ENCODE results near the gene MT2A.
A peak's percentile ranks its signal among the peaks of the same experiment; 100 is the strongest.

MT2A gene

DNA sequence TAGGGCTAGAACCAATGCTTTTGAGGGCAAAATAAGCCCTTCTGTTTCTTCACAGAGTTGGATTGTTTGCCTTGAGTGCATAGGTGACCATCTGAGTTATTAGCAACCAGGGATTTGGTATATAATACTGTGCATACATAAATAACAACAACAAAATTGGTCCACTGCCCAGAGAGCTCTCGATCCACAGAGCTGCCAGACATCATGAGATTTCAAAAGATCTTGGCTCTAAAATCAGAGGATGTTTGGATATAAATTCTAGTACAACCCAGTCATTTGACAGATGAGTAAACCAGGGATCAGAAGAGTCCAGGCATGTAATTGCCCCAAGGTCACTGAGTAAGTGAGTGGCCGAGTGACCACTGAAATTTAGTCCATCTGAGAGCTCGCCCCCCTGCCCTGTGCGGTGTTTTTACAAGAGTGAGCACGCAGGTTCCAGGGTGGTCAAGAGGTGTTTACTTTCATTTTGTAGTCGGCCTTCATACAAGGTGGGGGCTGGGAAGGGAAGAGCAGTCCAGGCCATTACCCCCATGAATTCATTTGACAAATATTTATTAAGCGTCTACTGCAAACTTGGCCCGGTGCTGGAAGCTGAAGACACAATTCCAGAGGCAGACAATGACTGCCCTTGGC, 1.8 kb upstream of the MT2A start:
- H4K20me1 ChIP-seq: 0 out of 22 replicates have a peak, but pooled peaks cover 0 to 6% (median 0%) of the 10 kb centered on the region in 11 experiments
- TF ChIP-seq Cebpa-rat (IDR thresholded peaks at IDR 0.05): no peak
- H3K27me3 ChIP-seq: no peaks in the 10 kb centered on the region
- peaks cover 40 to 53% (median 47%) of the 10 kb centered on the region in 10 experiments for H3K4me1 ChIP-seq
- H3K27ac ChIP-seq: peak overlapping the region in 3 of 11 experiments; percentile 3 to 78 (median 54); a peak in 3 of 22 replicates
- H3K9ac ChIP-seq: no peak overlapping the region
- no peak overlapping the region for H3K4me3 ChIP-seq
- H3K36me3 ChIP-seq: no peaks in the 10 kb centered on the region
- H3K9me3 ChIP-seq (replicated peaks in 1 of 11): no peaks in the 10 kb centered on the region
- peak overlapping the region; percentile 96 to 100 (median 99); a peak in 21 of 22 replicates for H3K4me2 ChIP-seq

DNA sequence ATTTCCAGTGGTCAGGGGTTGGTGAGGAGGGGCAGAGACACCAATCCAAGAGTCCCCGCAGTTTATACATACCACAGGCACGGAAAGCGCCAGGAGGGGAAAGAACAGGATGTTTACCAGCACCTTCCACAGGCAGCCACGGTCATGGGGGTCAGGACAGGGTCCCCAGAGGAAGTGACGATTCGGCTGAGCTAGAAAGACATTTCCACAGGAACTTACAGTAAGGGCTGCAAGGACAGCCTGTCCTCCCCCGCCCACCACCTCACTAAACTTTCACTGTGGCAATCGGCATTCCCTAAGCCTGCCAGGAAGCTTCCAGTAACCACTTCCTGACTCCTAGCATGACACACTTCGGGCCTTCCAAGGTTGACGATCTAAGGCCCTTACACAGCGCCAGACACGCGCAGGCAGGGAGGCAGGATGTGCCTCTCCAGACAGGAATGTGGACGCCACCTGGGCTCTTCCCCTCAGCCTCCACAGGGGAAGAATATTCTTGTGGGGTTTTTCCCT, 1.2 kb upstream of the MT2A start:
- Histone ChIP-seq H3K4me2 (peak overlapping the region; percentile 96 to 100 (median 99)), H3K9ac (peak overlapping the region in 1 of 11 experiments; percentile 71; a peak in 1 of 22 replicates), H3K27ac (peak overlapping the region in 5 of 11 experiments; percentile 3 to 78 (median 70); a peak in 7 of 22 replicates), H3K36me3 (no peaks in the 10 kb centered on the region), H4K20me1 (0 out of 22 replicates have a peak, but pooled peaks cover 0 to 6% (median 0%) of the 10 kb centered on the region in 11 experiments), H3K4me3 (no peak overlapping the region), H3K27me3 (no peaks in the 10 kb centered on the region), H3K4me1 (peaks cover 42 to 54% (median 48%) of the 10 kb centered on the region in 10 experiments), H3K9me3 (replicated peaks in 1 of 11) (no peaks in the 10 kb centered on the region)
- no peak for TF ChIP-seq Cebpa-rat (IDR thresholded peaks at IDR 0.05)

DNA sequence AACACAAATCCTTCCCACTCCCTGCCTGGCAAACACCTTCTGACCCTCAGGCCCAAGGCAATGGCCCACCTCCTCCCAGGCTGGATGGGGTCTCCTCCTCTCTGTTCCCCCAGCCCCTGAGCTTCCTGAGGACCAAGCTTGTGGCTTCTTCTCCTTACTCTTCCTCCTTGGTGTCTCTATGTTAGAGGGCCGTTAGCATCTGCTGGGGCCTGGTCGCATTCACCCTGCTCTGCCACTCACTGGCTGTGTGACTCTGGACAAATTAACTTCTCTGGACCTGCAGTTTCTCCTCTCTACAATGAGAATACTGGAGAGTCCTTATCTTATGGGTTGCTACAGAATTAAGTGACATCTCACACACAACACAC, 725 bp upstream of the MT2A start:
- peak overlapping the region in 10 of 11 experiments; percentile 7 to 76 (median 68); a peak in 13 of 22 replicates for H3K9ac ChIP-seq
- peak overlapping the region in 8 of 10 experiments; percentile 58 to 73 (median 66); a peak in 10 of 20 replicates for H3K4me3 ChIP-seq
- H3K9me3 ChIP-seq (replicated peaks in 1 of 11): no peaks in the 10 kb centered on the region
- H3K27me3 ChIP-seq: no peaks in the 10 kb centered on the region
- H3K27ac ChIP-seq: peak overlapping the region in 9 of 11 experiments; percentile 42 to 78 (median 61); a peak in 15 of 22 replicates
- H3K4me2 ChIP-seq: peak overlapping the region; percentile 96 to 100 (median 99)
- H3K4me1 ChIP-seq: peaks cover 42 to 54% (median 48%) of the 10 kb centered on the region in 10 experiments
- H4K20me1 ChIP-seq: 0 out of 22 replicates have a peak, but pooled peaks cover 0 to 6% (median 0%) of the 10 kb centered on the region in 11 experiments
- no peaks in the 10 kb centered on the region for H3K36me3 ChIP-seq
- no peak for TF ChIP-seq Cebpa-rat (IDR thresholded peaks at IDR 0.05)

DNA sequence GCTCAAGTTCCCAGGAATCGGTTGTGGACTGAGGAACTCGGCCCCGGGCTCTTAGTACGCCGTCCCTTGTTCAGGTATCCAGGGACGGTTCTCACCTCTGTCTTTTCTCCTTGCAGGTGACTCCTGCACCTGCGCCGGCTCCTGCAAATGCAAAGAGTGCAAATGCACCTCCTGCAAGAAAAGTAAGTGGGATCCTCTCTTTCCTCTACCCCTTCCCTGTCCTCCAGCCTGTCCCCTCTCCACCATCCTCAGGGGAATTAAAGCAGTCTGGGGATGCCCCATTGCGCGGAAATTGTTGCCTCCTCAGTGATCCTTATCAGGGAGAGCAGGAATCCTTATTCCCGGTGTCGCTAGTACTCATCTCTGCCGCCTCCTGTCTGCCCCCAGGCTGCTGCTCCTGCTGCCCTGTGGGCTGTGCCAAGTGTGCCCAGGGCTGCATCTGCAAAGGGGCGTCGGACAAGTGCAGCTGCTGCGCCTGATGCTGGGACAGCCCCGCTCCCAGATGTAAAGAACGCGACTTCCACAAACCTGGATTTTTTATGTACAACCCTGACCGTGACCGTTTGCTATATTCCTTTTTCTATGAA, 585 bp downstream of the MT2A start:
- Histone ChIP-seq H3K36me3 (no peaks in the 10 kb centered on the region), H3K9me3 (replicated peaks in 1 of 11) (no peaks in the 10 kb centered on the region), H4K20me1 (0 out of 22 replicates have a peak, but pooled peaks cover 0 to 6% (median 0%) of the 10 kb centered on the region in 11 experiments), H3K27ac (peak overlapping the region in 8 of 11 experiments; percentile 8 to 81 (median 66); a peak in 9 of 22 replicates), H3K4me1 (peaks cover 42 to 54% (median 48%) of the 10 kb centered on the region in 10 experiments), H3K9ac (peak overlapping the region; percentile 51 to 76 (median 68); a peak in 21 of 22 replicates), H3K4me2 (peak overlapping the region; percentile 96 to 100 (median 99)), H3K4me3 (peak overlapping the region; percentile 58 to 73 (median 64)), H3K27me3 (no peaks in the 10 kb centered on the region)
- TF ChIP-seq Cebpa-rat (IDR thresholded peaks at IDR 0.05): no peak

DNA sequence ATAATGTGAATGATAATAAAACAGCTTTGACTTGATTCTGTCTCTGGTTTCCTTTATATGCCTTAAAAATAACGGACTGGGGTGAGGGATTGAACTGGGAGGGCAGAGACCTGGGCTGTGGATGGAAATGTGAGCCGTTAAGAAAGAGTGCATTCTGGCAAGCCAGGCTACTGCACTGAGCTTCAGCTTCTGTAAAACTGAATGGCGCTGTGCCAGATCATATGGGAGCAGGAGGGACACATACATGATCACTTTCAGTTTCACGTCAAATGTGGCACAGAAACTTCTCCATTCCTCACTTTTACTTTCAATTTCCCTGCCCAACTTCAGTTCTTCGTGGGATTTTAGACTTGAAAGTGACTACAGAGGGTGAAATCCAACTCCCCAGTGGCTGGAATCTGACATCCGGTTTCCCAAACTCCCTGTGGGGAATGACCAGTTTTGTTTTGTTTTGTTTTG, 1.1 kb downstream of the MT2A start:
- no peak for TF ChIP-seq Cebpa-rat (IDR thresholded peaks at IDR 0.05)
- Histone ChIP-seq H3K9ac (peak overlapping the region; percentile 51 to 76 (median 68); a peak in 20 of 22 replicates), H3K27me3 (peaks cover 0 to under 1% (median 0%) of the 10 kb centered on the region in 11 experiments; a peak in 1 of 22 replicates), H3K27ac (peak overlapping the region; percentile 12 to 81 (median 58); a peak in 16 of 22 replicates), H3K4me3 (peak overlapping the region; percentile 58 to 73 (median 64)), H3K36me3 (no peaks in the 10 kb centered on the region), H3K4me2 (peak overlapping the region; percentile 96 to 100 (median 99)), H3K4me1 (peaks cover 42 to 54% (median 48%) of the 10 kb centered on the region in 10 experiments), H3K9me3 (replicated peaks in 1 of 11) (no peaks in the 10 kb centered on the region), H4K20me1 (0 out of 22 replicates have a peak, but pooled peaks cover 0 to 6% (median 0%) of the 10 kb centered on the region in 11 experiments)

DNA sequence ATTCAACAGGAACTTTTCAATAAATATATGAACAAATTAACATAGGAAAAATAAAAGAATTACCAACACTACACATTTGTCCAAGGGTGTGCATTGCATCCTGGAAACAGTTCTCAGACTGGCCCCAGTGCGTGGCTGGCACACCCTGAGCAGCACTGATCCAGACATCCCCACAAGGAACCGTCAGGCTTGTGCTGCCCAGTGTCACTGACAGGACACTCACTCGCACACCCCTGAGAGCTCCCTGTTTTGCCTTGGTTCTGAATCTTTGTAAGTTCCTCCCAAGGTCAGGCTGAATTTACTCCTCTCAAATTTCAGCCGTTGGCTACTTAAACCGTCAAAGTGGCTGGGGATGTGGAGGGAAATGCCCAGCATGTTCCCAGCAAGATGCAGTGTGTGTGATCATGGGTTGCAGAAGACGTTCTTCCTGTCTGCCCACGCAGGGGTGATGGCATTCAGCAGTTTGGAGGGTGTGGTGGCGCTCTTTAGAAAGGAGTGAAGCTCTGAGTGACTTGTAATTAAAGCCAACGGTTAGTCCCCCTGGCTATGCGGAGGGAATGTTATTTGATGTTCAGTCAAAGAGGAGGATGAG, 1.7 kb downstream of the MT2A start:
- Histone ChIP-seq H3K27me3 (peaks cover 0 to 7% (median 3%) of the 10 kb centered on the region in 11 experiments; a peak in 11 of 22 replicates), H3K36me3 (no peaks in the 10 kb centered on the region), H4K20me1 (0 out of 22 replicates have a peak, but pooled peaks cover 0 to 6% (median 0%) of the 10 kb centered on the region in 11 experiments), H3K27ac (peak overlapping the region; percentile 12 to 81 (median 53); a peak in 17 of 22 replicates), H3K4me1 (peaks cover 42 to 54% (median 48%) of the 10 kb centered on the region in 10 experiments), H3K4me3 (peak overlapping the region; percentile 58 to 73 (median 64); a peak in 18 of 20 replicates), H3K9ac (peak overlapping the region in 10 of 11 experiments; percentile 65 to 76 (median 69); a peak in 18 of 22 replicates), H3K4me2 (peak overlapping the region; percentile 96 to 100 (median 99)), H3K9me3 (replicated peaks in 1 of 11) (no peaks in the 10 kb centered on the region)
- no peak for TF ChIP-seq Cebpa-rat (IDR thresholded peaks at IDR 0.05)

DNA sequence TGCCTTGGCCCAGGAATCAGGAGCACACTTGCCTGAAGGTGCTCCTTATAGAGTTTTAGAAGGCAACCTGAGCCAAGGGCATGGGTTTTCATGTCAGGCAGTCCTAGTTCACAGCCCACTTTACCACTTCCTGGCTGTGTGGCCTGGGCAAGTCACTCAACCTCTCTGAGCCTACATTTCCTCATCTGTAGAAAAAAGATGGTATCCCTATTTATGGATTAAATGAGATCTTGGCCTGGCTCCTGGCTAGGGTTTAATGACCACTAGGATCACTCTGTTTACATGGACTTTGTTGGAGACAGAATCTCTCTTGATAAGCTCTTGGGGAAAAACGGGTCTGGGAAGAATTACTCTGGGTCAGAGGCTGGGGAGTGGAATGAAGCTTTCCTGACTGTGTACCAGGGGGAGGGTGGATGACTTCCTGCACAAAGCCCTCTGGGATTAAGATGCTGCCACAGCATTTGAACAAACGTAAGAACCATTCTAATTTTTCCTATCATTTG, 2.3 kb downstream of the MT2A start:
- Histone ChIP-seq H3K36me3 (no peaks in the 10 kb centered on the region), H3K9ac (peak overlapping the region in 6 of 11 experiments; percentile 18 to 71 (median 54); a peak in 7 of 22 replicates), H3K4me1 (peaks cover 42 to 53% (median 48%) of the 10 kb centered on the region in 10 experiments), H4K20me1 (0 out of 22 replicates have a peak, but pooled peaks cover 0 to 6% (median 0%) of the 10 kb centered on the region in 11 experiments), H3K4me2 (peak overlapping the region; percentile 96 to 100 (median 99)), H3K27me3 (peaks cover 0 to 12% (median 8%) of the 10 kb centered on the region in 11 experiments; a peak in 19 of 22 replicates), H3K27ac (peak overlapping the region in 9 of 11 experiments; percentile 2 to 81 (median 48); a peak in 8 of 22 replicates), H3K9me3 (replicated peaks in 1 of 11) (no peaks in the 10 kb centered on the region), H3K4me3 (peak overlapping the region in 1 of 10 experiments; percentile 73; a peak in 1 of 20 replicates)
- TF ChIP-seq Cebpa-rat (IDR thresholded peaks at IDR 0.05): no peak
